Nephron (organoid): ENCODE measurements around the gene GSTM4.
"Not testable (repeated sequence)": the region's sequence is repeated elsewhere in the genome, so short reads cannot be mapped to it uniquely, and the experiment has no call there.

Experiments used
- H3K27ac Mint-ChIP-seq, 3 experiments: 2 replicates each; pipeline ENCODE4 v1.8.0; 2020; ENCODE audit warnings: mixed read lengths in 3 of 3, mild to moderate bottlenecking in 2 of 3, moderate library complexity in 1 of 3
- H3K27me3 Mint-ChIP-seq: 2 replicates; pipeline ENCODE4 v1.8.0; 2021; ENCODE audit warnings: low read depth, mild to moderate bottlenecking, moderate library complexity, mixed read lengths
- H3K36me3 Mint-ChIP-seq: 2 replicates; pipeline ENCODE4 v1.8.0; 2020; ENCODE audit warnings: low read depth, mixed read lengths
- H3K4me1 Mint-ChIP-seq: 2 replicates; pipeline ENCODE4 v1.8.0; 2020; ENCODE audit warnings: mixed read lengths
- H3K4me3 Mint-ChIP-seq, 3 experiments: 2 replicates each; pipeline ENCODE4 v1.8.0; 2020; ENCODE audit warnings: mild to moderate bottlenecking in 3 of 3, mixed read lengths in 3 of 3, moderate library complexity in 2 of 3
- H3K9me3 Mint-ChIP-seq: 2 replicates; pipeline ENCODE4 v1.8.0; 2020; ENCODE audit warnings: mixed read lengths
- TF ChIP-seq, protein P1 (sequence below), 3 experiments: fragments of 200-600 bp; sonication (generic); IDR thresholded peaks; one replicate each; pipeline ENCODE4 v1.5.0; 2021; ENCODE audit warnings: antibody characterized with exemption in 3 of 3; ENCODE audit not compliant: unreplicated experiment in 3 of 3

Gene GSTM4

DNA sequence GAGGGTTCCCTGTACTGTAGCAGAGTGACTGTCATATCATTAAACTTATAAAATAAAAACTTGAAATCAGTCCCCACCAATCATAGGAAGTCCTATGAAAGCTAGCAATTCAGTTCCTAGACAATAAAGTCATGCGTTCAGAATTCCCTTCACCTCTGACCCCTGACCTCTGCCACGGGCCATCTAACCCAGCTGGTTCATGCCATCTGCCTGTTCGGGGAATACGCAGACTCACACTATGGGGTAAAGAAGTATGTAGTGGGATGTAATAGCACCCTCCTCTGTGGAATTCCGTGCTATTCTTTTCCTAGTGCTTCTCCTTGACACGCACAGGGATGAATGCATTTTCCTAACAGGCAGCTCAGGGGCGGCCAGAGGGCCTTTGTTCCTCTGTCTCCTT lies 2.1 kb downstream of the GSTM4 start:
- Mint-ChIP-seq H3K27me3 (peaks cover 14% of the 10 kb centered on the region), H3K9me3 (no peaks in the 10 kb centered on the region), H3K36me3 (peaks cover 17% of the 10 kb centered on the region), H3K4me1 (peaks cover 41% of the 10 kb centered on the region), H3K27ac (peak overlapping the region in 1 of 3 experiments; percentile 9), H3K4me3 (peak overlapping the region; percentile 78 to 94 (median 82))
- TF ChIP-seq, protein P1, sequence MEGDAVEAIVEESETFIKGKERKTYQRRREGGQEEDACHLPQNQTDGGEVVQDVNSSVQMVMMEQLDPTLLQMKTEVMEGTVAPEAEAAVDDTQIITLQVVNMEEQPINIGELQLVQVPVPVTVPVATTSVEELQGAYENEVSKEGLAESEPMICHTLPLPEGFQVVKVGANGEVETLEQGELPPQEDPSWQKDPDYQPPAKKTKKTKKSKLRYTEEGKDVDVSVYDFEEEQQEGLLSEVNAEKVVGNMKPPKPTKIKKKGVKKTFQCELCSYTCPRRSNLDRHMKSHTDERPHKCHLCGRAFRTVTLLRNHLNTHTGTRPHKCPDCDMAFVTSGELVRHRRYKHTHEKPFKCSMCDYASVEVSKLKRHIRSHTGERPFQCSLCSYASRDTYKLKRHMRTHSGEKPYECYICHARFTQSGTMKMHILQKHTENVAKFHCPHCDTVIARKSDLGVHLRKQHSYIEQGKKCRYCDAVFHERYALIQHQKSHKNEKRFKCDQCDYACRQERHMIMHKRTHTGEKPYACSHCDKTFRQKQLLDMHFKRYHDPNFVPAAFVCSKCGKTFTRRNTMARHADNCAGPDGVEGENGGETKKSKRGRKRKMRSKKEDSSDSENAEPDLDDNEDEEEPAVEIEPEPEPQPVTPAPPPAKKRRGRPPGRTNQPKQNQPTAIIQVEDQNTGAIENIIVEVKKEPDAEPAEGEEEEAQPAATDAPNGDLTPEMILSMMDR (IDR thresholded peaks at IDR 0.05; ENCODE audit: unreplicated experiment in 3 of 3): no peak

DNA sequence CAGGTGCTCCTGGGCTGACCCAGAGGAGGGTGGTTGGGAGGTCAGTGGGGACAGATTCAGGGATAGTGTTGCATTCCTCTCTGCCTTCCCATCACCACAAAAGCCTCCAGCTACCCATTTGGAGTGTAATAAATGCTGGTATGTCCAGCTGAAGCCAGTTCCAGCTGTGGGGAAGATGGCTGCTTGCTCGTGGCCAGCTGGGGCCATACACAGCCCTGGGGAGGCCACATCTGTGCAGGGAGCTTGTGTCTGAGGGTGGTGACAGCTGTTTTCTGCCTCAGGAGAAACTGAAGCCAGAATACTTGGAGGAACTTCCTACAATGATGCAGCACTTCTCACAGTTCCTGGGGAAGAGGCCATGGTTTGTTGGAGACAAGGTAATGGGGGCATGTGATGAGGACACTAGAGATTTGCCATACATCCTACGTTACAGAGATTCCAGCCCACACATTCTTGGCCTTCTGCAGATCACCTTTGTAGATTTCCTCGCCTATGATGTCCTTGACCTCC lies 2.7 kb downstream of the GSTM4 start:
- H3K36me3 Mint-ChIP-seq: peaks cover 17% of the 10 kb centered on the region
- peaks cover 8% of the 10 kb centered on the region for H3K27me3 Mint-ChIP-seq
- H3K27ac Mint-ChIP-seq: peak overlapping the region; percentile 37 to 91 (median 65)
- peak overlapping the region; percentile 62 to 82 (median 78) for H3K4me3 Mint-ChIP-seq
- TF ChIP-seq, protein P1 (IDR thresholded peaks at IDR 0.05; ENCODE audit: unreplicated experiment in 3 of 3): no peak
- peaks cover 35% of the 10 kb centered on the region for H3K4me1 Mint-ChIP-seq
- no peaks in the 10 kb centered on the region for H3K9me3 Mint-ChIP-seq

DNA sequence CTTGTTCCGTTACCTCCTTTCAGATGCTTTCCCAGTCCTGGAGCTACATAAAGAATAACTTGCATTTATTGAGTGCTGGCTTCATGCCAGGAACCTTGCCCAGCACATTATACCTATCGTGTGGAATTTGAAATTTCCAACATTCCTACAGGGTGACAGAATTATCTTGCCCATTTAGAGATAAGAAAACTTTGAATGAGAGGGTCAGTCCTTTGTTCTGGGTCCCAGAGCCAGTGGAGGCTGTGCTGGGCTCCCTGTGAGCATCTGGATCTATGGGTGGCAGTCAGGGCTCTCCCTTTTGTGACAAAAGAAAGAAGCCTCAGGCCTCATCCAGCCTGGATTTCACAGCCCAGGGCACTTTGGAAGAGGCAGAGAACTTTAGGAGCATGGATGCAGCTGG lies 3.2 kb downstream of the GSTM4 start:
- Mint-ChIP-seq H3K4me3 (peak overlapping the region; percentile 42 to 76 (median 66)), H3K9me3 (no peaks in the 10 kb centered on the region), H3K36me3 (peaks cover 17% of the 10 kb centered on the region), H3K4me1 (peaks cover 34% of the 10 kb centered on the region), H3K27ac (peak overlapping the region; percentile 65 to 91 (median 82)), H3K27me3 (peaks cover 5% of the 10 kb centered on the region)
- TF ChIP-seq, protein P1 (IDR thresholded peaks at IDR 0.05; ENCODE audit: unreplicated experiment in 3 of 3): no peak

DNA sequence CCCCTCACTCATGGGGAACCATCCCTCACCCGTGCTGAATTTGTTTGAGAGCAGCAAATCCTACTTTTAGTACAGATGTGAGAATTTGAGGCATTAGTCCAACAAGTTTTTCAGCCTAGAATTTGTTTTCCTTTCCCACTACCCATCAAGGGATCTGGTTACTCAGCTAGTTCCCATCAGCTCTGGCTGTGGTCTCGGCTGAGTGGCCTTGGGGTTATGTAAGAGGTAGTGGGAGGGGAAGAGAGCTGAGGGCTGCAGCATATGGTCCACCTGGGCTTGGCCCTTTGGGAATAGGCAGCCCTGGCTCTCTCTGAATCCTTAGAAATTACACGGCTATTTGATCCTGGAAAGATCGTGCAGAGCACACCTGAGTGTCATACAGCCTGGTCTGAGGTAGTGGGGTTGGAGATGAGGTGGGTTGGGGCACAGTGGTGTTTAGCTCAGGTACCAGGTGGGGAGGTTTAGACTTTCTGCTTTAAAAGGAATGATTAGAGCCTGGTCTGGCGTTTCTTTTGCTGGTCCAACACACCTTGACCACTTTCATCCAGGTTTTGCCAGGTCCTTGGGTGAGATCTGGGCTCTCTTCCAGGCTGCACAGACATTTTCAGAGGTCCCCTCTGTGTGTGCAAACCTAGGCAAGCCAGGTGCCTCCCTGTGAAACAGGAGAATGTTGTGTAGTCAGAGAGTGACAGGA lies 4.2 kb downstream of the GSTM4 start:
- Mint-ChIP-seq H3K36me3 (peaks cover 17% of the 10 kb centered on the region), H3K4me3 (peak overlapping the region in 1 of 3 experiments; percentile 48), H3K4me1 (peaks cover 24% of the 10 kb centered on the region), H3K27ac (peak overlapping the region; percentile 65 to 91 (median 82)), H3K27me3 (no peaks in the 10 kb centered on the region), H3K9me3 (no peaks in the 10 kb centered on the region)
- TF ChIP-seq, protein P1 (IDR thresholded peaks at IDR 0.05; ENCODE audit: unreplicated experiment in 3 of 3): no peak

DNA sequence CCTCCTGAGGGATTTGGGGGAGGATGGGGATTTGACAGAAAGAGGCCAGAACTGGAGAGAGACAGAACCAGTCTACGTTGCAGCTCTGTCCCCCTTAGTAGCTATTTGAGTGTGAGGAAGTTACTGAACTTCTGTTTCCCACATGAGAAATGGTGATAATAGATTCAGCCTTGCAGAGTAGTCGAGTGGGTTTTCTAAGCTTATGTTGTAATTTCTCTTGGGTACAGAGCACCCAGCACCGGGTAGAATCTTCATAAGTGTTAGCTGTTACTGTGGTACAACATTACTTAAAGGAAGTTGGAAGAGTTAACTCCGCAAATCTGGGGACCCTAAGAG lies 4.8 kb downstream of the GSTM4 start:
- H3K27me3 Mint-ChIP-seq, H3K4me3 Mint-ChIP-seq, H3K9me3 Mint-ChIP-seq: not testable (repeated sequence)
- H3K4me1 Mint-ChIP-seq: peaks cover 19% of the 10 kb centered on the region
- peak overlapping the region in 1 of 3 experiments; percentile 91 for H3K27ac Mint-ChIP-seq
- H3K36me3 Mint-ChIP-seq: peaks cover 21% of the 10 kb centered on the region

DNA sequence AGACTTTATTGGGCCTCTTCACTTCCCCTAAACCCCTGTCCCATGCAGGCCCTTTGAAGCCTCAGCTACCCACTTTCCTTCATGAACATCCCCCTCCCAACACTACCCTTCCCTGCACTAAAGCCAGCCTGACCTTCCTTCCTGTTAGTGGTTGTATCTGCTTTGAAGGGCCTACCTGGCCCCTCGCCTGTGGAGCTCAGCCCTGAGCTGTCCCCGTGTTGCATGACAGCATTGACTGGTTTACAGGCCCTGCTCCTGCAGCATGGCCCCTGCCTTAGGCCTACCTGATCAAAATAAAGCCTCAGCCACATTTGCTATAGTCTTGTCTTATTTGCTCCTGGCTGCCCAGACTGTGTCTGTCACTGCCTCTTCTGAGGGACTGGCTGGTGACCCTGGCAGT lies 5.5 kb downstream of the GSTM4 start:
- H3K36me3 Mint-ChIP-seq: peaks cover 23% of the 10 kb centered on the region
- no peak overlapping the region for H3K4me3 Mint-ChIP-seq
- no peaks in the 10 kb centered on the region for H3K9me3 Mint-ChIP-seq
- H3K27ac Mint-ChIP-seq: no peak overlapping the region
- no peaks in the 10 kb centered on the region for H3K27me3 Mint-ChIP-seq
- peaks cover 15% of the 10 kb centered on the region for H3K4me1 Mint-ChIP-seq
- TF ChIP-seq, protein P1 (IDR thresholded peaks at IDR 0.05; ENCODE audit: unreplicated experiment in 3 of 3): no peak
